GM12801 (cell line): ENCODE data around the gene ZFYVE26.

ENCODE experiments used
- CTCF ChIP-seq: IDR thresholded peaks from one replicate; pipeline ENCODE4 v1.5.1; 2011; ENCODE audit warnings: control low read depth; ENCODE audit not compliant: insufficient read length; ENCODE audit errors: extremely low read depth

Gene ZFYVE26

GRCh38 chr14:67727361-67727760 lies 89.0 kb downstream of the ZFYVE26 start:
- TF ChIP-seq CTCF = no peak

DNA sequence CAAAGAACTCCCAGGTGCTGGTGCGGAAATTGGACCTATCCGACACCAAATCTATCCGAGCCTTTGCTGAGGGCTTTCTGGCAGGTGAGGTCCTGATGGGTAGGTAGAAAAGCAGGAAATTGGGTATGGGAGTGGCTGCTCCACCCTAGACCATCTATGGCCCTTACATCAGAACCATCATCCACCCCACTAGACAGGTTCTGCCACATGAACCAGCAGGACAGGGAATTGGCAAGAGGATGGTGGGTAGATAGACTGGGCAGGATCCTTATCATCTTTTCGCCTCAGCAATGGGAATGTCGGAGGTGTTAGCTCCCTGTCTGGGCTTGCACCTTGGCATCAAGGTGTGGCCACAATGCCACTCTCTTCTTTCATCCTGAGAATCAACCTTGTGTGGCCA lies 91.2 kb downstream of the ZFYVE26 start:
- no peak for TF ChIP-seq CTCF

GRCh38 chr14:67722293-67722692 lies 94.1 kb downstream of the ZFYVE26 start:
- TF ChIP-seq CTCF = no peak

DNA sequence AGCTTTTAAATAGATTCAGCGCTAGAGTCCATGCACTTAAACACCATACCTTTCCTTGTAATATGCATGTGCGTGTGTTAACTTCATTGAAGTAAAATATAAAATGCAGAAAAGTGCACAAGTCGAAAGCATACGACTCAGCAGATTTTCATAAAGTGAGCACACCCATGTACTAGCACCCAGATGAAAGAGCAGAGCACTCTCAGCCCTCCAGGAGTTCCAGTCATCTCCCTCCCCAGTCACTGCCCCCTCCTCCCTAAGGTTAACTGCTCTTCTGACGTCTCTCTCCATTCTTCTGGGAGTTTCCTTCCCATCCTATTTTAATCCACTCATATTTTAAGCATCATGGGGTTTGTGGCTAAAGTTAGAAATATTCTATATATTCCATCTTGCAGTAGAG lies 94.5 kb downstream of the ZFYVE26 start:
- TF ChIP-seq CTCF = no peak

GRCh38 chr14:67719866-67720265 lies 96.5 kb downstream of the ZFYVE26 start:
- TF ChIP-seq CTCF = no peak

DNA sequence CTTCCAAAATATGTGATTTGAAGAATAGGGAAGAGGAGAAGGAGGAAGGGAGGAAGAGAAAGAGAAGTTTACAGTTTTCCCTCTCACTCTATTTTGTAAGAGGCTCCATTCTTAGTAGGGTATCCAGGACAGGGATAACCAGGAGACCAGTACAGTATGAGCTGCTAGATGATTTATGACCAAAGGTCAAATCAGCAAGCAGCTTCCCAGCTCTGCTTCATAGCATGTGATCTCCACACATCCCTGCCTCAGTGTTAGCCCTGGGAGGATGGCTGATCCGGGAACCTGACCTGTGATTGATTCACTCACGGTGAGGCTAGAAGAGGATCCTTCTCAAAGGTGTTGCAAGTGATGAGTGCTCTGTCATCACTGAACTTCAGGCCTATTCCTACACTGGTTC lies 98.1 kb downstream of the ZFYVE26 start:
- TF ChIP-seq CTCF = no peak

DNA sequence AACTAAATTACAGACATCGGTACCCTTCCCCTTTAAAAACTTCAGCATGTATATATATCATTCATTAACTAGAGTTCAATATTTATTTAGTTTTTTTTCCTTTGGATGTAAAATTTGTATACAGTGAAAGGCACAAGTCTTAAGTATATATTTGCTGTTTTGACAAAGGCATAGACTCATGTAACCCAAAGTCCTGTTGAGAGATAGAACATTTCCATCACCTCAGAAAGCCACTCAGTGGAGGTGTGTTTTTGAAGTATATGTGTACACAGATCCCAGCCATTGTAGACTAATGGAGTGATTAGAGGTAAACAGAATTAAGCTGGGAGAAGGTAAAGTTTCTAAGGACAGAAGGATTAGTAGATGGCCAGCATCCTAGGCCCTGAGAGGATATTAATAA lies 99.3 kb downstream of the ZFYVE26 start:
- TF ChIP-seq CTCF = no peak

DNA sequence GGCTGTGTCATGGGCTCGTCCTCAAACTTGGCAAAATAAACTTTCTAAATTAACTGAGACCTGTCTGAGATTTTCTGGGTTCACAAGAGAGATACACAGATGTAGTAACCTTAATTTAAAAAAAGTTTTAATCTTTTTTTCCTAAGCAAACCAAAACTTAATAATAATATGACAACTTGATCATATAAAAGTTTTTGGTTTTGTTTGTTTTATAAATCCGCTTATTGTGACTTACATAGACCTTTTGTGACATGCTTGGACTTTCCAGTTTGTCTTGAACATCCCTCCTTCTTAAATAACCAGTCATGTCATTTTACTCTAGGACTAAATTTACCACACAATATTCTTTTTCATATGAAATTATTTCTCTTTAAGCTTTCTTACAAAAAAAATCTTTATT lies 106.2 kb downstream of the ZFYVE26 start:
- no peak for TF ChIP-seq CTCF
